Ishikawa (cell line): ENCODE measurements around the gene OR6B3.
A peak's percentile ranks its signal among the peaks of the same experiment; 100 is the strongest.

ENCODE experiments used
- CEBPB ChIP-seq: IDR thresholded peaks from 2 replicates; pipeline ENCODE4 v1.6.1; 2012
- CREB1 ChIP-seq: IDR thresholded peaks from 2 replicates; pipeline ENCODE4 v1.6.1; 2012; ENCODE audit warnings: low read depth
- EGR1 ChIP-seq: IDR thresholded peaks from 2 replicates; pipeline ENCODE4 v1.6.1; 2012
- EP300 ChIP-seq: IDR thresholded peaks from 2 replicates; pipeline ENCODE4 v1.6.1; 2012; ENCODE audit warnings: borderline replicate concordance
- FOXM1 ChIP-seq: IDR thresholded peaks from 2 replicates; pipeline ENCODE4 v1.6.1; 2012; ENCODE audit warnings: low read depth, borderline replicate concordance
- MAX ChIP-seq: IDR thresholded peaks from 2 replicates; pipeline ENCODE4 v1.6.1; 2012
- NFIC ChIP-seq: IDR thresholded peaks from 2 replicates; pipeline ENCODE4 v1.6.1; 2012
- RAD21 ChIP-seq: IDR thresholded peaks from 2 replicates; pipeline ENCODE4 v1.6.1; 2012; ENCODE audit warnings: low read depth
- REST ChIP-seq: IDR thresholded peaks from 2 replicates; pipeline ENCODE4 v1.6.1; 2012; ENCODE audit warnings: low read depth, mild to moderate bottlenecking
- TAF1 ChIP-seq: IDR thresholded peaks from 2 replicates; pipeline ENCODE4 v1.6.1; 2012; ENCODE audit warnings: low read depth, mild to moderate bottlenecking
- TCF12 ChIP-seq: IDR thresholded peaks from 2 replicates; pipeline ENCODE4 v1.6.1; 2012; ENCODE audit warnings: low read depth
- TEAD4 ChIP-seq: IDR thresholded peaks from 2 replicates; pipeline ENCODE4 v1.6.1; 2012
- USF1 ChIP-seq: IDR thresholded peaks from 2 replicates; pipeline ENCODE4 v1.6.1; 2012
- YY1 ChIP-seq: IDR thresholded peaks from 2 replicates; pipeline ENCODE4 v1.6.1; 2012; ENCODE audit warnings: low read depth
- ZBTB7A ChIP-seq: IDR thresholded peaks from 2 replicates; pipeline ENCODE4 v1.6.1; 2012; ENCODE audit warnings: low read depth

The OR6B3 gene

GRCh38 chr2:240066489-240066888, 13.2 kb upstream of the OR6B3 start:
- TF ChIP-seq RAD21 = no peak
- no peak for TF ChIP-seq TEAD4
- no peak for TF ChIP-seq EP300
- no peak for TF ChIP-seq TAF1
- no peak for TF ChIP-seq REST
- TF ChIP-seq YY1 = no peak

- TF ChIP-seq RAD21 (no peak), CEBPB (no peak)
These were observed 11.6 kb upstream of the OR6B3 start for GRCh38 chr2:240064898-240065297.

GRCh38 chr2:240060977-240061591, 7.8 kb upstream of the OR6B3 start:
- TF ChIP-seq RAD21 (peak; percentile 84), NFIC (no peak)

- TF ChIP-seq TEAD4 (no peak), YY1 (no peak), ZBTB7A (no peak), FOXM1 (no peak), CEBPB (no peak)
These were observed 3.4 kb upstream of the OR6B3 start for GRCh38 chr2:240056678-240057077.

GRCh38 chr2:240055177-240055917, 2.0 kb upstream of the OR6B3 start:
- TF ChIP-seq RAD21 = no peak
- no peak for TF ChIP-seq ZBTB7A
- no peak for TF ChIP-seq MAX
- TF ChIP-seq CEBPB = no peak
- no peak for TF ChIP-seq REST
- TF ChIP-seq YY1 = no peak

GRCh38 chr2:240052524-240052923, 797 bp downstream of the OR6B3 start:
- TF ChIP-seq ZBTB7A (no peak), RAD21 (no peak), USF1 (no peak), TCF12 (no peak), EGR1 (no peak), MAX (no peak), FOXM1 (no peak), REST (no peak), CEBPB (no peak), YY1 (no peak), TEAD4 (no peak), NFIC (no peak), TAF1 (no peak), CREB1 (no peak)
